Lower leg skin (tissue), 4 donors: ENCODE data around the gene WFDC11. TPM values are rescaled to one million over a fixed set of nuclear protein-coding genes. Genes with fewer than 3 reads are reported as not detected.
"Not testable (repeated sequence)": the region's sequence is repeated elsewhere in the genome, so short reads cannot be mapped to it uniquely, and the experiment has no call there.

Experiments
- DNase-seq, 2 donors: peaks; one replicate each; pipeline ENCODE4 v3.0.0-alpha.2; 2019; ENCODE audit warnings: low spot score in 2 of 2
- H3K4me3 ChIP-seq: fragments of 200-600 bp; sonication (generic); 2 replicates; pipeline ENCODE4 v1.5.1; 2017; ENCODE audit warnings: mild to moderate bottlenecking, low read depth; ENCODE audit not compliant: poor library complexity, severe bottlenecking
- POLR2A ChIP-seq, 2 donors: fragments of 450-650 bp; IDR thresholded peaks; one replicate each; pipeline ENCODE4 v1.6.1; 2016 to 2017; ENCODE audit warnings: antibody characterized with exemption in 2 of 2, mild to moderate bottlenecking in 1 of 2, moderate library complexity in 1 of 2
- WGBS, 2 donors: methylation state at CpG; one replicate each; pipeline ENCODE4 v1.1.5; 2018; 5-methylcytosine and 5-hydroxymethylcytosine counted together
- intact Hi-C: fragments of 100-400 bp; cut with DNase I; formaldehyde crosslinking; loops from one replicate; pipeline ENCODE4 v1.15.0; 2023; ENCODE audit warnings: low total_unique reads
- total RNA-seq, 4 donors: library from RNA; depleted of rRNA; stranded (reverse); fragments of >200 nt; gene quantifications; one replicate each; pipeline ENCODE4 v1.1.0, GENCODE V29; 2016
- TF ChIP-seq, protein P1 (sequence below), 3 donors: fragments of 450-650 bp; IDR thresholded peaks; one replicate each; pipeline ENCODE4 v1.5.1; 2016; ENCODE audit warnings: antibody characterized with exemption in 3 of 3, mild to moderate bottlenecking in 3 of 3, moderate library complexity in 2 of 3

Gene WFDC11
- total RNA-seq, 4 donors from 2014 or later, result not detected

DNA sequence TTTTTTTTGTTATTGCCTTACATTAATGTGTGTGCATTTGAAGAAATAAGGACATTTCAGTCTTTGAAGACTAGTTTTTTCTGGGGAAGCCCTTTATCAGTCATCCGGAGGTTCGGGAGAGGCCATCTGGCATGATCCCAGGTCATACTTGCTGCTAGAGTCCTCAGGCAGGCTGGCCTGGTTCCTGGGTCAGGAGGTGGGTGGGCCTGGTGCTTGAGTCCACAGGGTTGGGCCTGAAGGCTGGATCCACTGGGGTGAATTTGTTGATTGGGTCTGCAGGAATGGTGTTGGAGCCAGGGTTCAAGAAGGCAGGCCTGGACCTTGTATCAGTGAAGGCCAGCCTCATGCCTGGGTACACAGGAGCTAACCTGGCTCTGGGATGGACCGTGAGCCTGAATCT, 23.2 kb downstream of the WFDC11 start:
- H3K4me3 ChIP-seq, result no peak overlapping the region
- intact Hi-C loops, result no loop called here
- TF ChIP-seq POLR2A (IDR thresholded peaks at IDR 0.05), result no peak
- TF ChIP-seq, protein P1, sequence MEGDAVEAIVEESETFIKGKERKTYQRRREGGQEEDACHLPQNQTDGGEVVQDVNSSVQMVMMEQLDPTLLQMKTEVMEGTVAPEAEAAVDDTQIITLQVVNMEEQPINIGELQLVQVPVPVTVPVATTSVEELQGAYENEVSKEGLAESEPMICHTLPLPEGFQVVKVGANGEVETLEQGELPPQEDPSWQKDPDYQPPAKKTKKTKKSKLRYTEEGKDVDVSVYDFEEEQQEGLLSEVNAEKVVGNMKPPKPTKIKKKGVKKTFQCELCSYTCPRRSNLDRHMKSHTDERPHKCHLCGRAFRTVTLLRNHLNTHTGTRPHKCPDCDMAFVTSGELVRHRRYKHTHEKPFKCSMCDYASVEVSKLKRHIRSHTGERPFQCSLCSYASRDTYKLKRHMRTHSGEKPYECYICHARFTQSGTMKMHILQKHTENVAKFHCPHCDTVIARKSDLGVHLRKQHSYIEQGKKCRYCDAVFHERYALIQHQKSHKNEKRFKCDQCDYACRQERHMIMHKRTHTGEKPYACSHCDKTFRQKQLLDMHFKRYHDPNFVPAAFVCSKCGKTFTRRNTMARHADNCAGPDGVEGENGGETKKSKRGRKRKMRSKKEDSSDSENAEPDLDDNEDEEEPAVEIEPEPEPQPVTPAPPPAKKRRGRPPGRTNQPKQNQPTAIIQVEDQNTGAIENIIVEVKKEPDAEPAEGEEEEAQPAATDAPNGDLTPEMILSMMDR (IDR thresholded peaks at IDR 0.05), result no peak
- DNase-seq, result no peak
- 75 to 80% methylated on average over 3 of the region's 3 CpGs for WGBS, 2 donors

GRCh38 chr20:45645869-45646268, 24.2 kb downstream of the WFDC11 start:
- H3K4me3 ChIP-seq, intact Hi-C loops, DNase-seq: not testable (repeated sequence)
- WGBS, 2 donors, result 93 to 98% methylated on average over 18 of the region's 28 CpGs

GRCh38 chr20:45641076-45641475, 29.0 kb downstream of the WFDC11 start:
- H3K4me3 ChIP-seq, DNase-seq, intact Hi-C loops: not testable (repeated sequence)
- 97% methylated on average over 24 of the region's 24 CpGs for WGBS, 2 donors

DNA sequence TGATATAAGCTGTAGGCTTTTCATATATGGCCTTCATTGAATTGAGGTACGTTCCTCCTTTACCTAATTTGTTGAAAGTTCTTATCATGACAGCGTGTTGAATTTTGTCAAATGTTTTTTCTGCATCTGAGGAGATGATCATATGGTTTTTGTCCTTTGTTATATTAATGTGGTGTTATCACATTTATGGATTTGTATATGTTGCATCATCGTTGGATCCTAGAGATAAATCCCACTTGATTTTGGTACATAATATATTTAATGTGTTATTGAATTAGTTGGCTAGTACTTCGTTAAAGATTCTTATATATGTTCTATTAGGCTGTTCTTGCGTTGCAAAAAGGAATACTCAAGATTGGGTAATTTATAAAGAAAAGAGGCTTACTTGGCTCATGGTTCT, 30.4 kb downstream of the WFDC11 start:
- TF ChIP-seq POLR2A (IDR thresholded peaks at IDR 0.05), result no peak
- TF ChIP-seq, protein P1 (IDR thresholded peaks at IDR 0.05), result no peak
- no peak for DNase-seq
- intact Hi-C loops, result no loop called here
- no peak overlapping the region for H3K4me3 ChIP-seq
- WGBS, 2 donors, result 89% methylated on average over 5 of the region's 5 CpGs

DNA sequence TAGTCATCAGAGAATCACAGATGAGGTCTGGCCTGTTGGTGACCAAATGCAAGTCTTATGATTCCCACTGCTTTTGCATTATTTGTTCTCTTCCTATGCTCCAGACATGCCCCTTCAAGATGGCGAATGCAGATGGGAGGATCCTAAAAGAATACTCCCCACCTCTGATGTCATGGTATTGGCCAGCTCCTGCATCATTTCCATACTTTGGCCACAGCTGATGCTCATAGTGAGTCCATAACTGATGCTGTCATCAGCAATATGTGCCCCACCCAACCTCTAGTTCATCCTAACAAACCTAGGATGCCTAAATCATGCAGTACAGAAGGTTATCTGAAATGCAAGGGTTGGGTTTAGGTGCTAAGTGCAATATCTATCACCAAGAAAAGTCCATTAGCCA, 33.5 kb downstream of the WFDC11 start:
- WGBS, 2 donors, result 83 to 90% methylated on average over 1 of the region's 1 CpG
- no peak for DNase-seq
- intact Hi-C loops, result no loop called here
- TF ChIP-seq, protein P1 (IDR thresholded peaks at IDR 0.05), result no peak
- no peak for TF ChIP-seq POLR2A (IDR thresholded peaks at IDR 0.05)
- no peak overlapping the region for H3K4me3 ChIP-seq

DNA sequence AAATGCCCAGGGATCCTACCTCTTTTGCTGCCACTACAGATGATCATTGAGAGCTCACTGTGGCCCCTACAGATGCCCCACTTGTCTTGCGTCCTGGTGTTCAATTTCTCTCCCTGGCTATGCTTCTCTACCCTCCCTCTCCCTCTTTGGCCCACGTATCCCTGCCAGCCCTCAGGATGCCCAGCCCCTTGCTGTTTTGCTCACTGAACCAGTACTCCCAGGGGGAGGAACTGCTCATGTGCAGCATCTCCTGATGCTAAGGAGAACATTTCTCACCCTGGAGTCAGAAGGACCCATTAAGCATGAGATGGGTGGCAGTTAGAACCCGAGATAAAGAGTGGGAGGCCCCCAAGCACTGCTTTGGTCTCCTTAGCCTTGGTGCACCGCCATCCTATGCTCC, 38.9 kb downstream of the WFDC11 start, which contains the start of gene WFDC9:
Gene WFDC9, minus strand, starts transcription at position 101 of the 400 bp plus-strand sequence. CDS start 21,103 bp downstream, outside the sequence.
- WGBS, 2 donors, result 65 to 71% methylated on average over 4 of the region's 4 CpGs
- intact Hi-C loops, result no loop called here
- H3K4me3 ChIP-seq, result no peak within 1 kb of the TSS
- no peak for DNase-seq
- TF ChIP-seq POLR2A (IDR thresholded peaks at IDR 0.05), result no peak
- TF ChIP-seq, protein P1 (IDR thresholded peaks at IDR 0.05), result no peak

DNA sequence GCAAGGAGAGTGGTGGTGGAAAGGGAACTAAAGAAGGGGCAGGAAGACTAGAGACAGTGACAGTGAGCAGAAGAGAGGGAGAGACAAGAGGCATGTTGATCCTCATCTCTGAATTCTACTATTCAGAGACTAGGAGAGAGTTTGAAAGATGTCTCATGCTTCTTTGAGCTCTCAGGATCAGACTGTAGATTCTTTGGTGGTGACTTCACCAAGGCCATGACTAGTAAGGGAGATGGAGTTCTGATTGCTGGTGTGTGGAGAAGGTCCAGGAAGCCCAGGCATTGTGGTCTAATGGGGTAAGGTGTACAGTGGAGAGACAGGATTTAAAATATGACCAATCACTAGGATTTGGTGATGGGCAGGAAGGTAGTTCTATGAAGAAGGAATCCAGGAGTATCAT, 39.7 kb downstream of the WFDC11 start:
- H3K4me3 ChIP-seq, result no peak overlapping the region
- no peak for DNase-seq
- intact Hi-C loops, result no loop called here
- TF ChIP-seq POLR2A (IDR thresholded peaks at IDR 0.05), result no peak
- TF ChIP-seq, protein P1 (IDR thresholded peaks at IDR 0.05), result no peak
